H1 (cell line): ENCODE data around the gene PTPN3.
"Not testable (repeated sequence)": the region's sequence is repeated elsewhere in the genome, so short reads cannot be mapped to it uniquely, and the experiment has no call there.

Experiments used
- MAX ChIP-seq: IDR thresholded peaks from 2 replicates; pipeline ENCODE4 v1.6.1; 2012; ENCODE audit warnings: inconsistent platforms
- TF ChIP-seq, protein P1 (sequence below), 3 experiments: IDR thresholded peaks; 1 replicate in 2 of 3; 2 replicates in 1 of 3; pipeline versions ENCODE4 v1.5.1 to v1.6.1; 2011; ENCODE audit warnings: low read length in 3 of 3, mild to moderate bottlenecking in 3 of 3, inconsistent platforms in 2 of 3, low read depth in 1 of 3, moderate library complexity in 1 of 3; ENCODE audit not compliant: insufficient read depth in 1 of 3; ENCODE audit errors: control extremely low read depth in 1 of 3

DNA sequence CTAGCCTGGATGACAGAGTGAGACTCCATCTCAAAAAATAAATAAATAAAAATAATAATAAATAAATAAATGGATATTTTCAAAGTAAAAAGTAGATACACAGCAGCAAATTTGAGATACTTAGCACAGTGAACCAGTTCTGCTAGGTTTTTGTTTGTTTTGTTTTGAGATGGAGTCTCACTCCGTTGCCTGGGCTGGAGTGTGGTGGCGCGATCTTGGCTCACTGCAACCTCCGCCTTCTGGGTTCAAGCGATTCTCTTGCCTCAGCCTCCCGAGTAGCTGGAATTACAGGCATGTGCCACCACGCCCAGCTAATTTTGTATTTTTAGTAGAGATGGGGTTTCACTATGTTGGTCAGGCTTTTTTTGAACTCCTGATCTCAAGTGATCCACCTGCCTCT lies 157.1 kb downstream of the PTPN3 start:
- TF ChIP-seq MAX, result not testable (repeated sequence)
- TF ChIP-seq, protein P1, sequence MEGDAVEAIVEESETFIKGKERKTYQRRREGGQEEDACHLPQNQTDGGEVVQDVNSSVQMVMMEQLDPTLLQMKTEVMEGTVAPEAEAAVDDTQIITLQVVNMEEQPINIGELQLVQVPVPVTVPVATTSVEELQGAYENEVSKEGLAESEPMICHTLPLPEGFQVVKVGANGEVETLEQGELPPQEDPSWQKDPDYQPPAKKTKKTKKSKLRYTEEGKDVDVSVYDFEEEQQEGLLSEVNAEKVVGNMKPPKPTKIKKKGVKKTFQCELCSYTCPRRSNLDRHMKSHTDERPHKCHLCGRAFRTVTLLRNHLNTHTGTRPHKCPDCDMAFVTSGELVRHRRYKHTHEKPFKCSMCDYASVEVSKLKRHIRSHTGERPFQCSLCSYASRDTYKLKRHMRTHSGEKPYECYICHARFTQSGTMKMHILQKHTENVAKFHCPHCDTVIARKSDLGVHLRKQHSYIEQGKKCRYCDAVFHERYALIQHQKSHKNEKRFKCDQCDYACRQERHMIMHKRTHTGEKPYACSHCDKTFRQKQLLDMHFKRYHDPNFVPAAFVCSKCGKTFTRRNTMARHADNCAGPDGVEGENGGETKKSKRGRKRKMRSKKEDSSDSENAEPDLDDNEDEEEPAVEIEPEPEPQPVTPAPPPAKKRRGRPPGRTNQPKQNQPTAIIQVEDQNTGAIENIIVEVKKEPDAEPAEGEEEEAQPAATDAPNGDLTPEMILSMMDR (IDR thresholded peaks at IDR 0.05; ENCODE audit: control extremely low read depth in 1 of 3, insufficient read depth in 1 of 3, low read depth in 1 of 3, low read length in 3 of 3), result not testable (repeated sequence)
